IMR-90 (cell line): Measurements from ENCODE around the gene ITGAE.

Experiments
- BHLHE40 ChIP-seq: fragments of 150-350 bp; IDR thresholded peaks from 2 replicates; pipeline ENCODE4 v1.6.1; 2016; ENCODE audit warnings: mild to moderate bottlenecking, low read depth, low read length
- CEBPB ChIP-seq: IDR thresholded peaks from 2 replicates; pipeline ENCODE4 v1.6.1; 2012; ENCODE audit warnings: low read depth, low read length, improper control_type of control experiment
- CHD1 ChIP-seq: IDR thresholded peaks from 2 replicates; pipeline ENCODE4 v1.6.1; 2012; ENCODE audit warnings: low read depth, low read length, improper control_type of control experiment
- CTCF ChIP-seq: conservative IDR thresholded peaks from 2 replicates; pipeline ENCODE4 v1.5.1; 2012; ENCODE audit warnings: mild to moderate bottlenecking, low read depth, low read length, improper control_type of control experiment
- ELK1 ChIP-seq: fragments of 150-350 bp; IDR thresholded peaks from 2 replicates; pipeline ENCODE4 v1.6.1; 2016; ENCODE audit warnings: low read depth, mild to moderate bottlenecking, low read length, moderate library complexity, borderline replicate concordance
- MAFK ChIP-seq: IDR thresholded peaks from 2 replicates; pipeline ENCODE4 v1.6.1; 2012; ENCODE audit warnings: low read depth, low read length, improper control_type of control experiment
- MAZ ChIP-seq: IDR thresholded peaks from 2 replicates; pipeline ENCODE4 v1.6.1; 2012; ENCODE audit warnings: low read depth, mild to moderate bottlenecking, low read length, improper control_type of control experiment, moderate library complexity, borderline replicate concordance
- MXI1 ChIP-seq: IDR thresholded peaks from 2 replicates; pipeline ENCODE4 v1.6.1; 2012; ENCODE audit warnings: low read depth, mild to moderate bottlenecking, low read length, moderate library complexity, borderline replicate concordance
- POLR2A ChIP-seq: IDR thresholded peaks from 2 replicates; pipeline ENCODE4 v1.6.1; 2012; ENCODE audit warnings: mild to moderate bottlenecking, low read depth, low read length
- RAD21 ChIP-seq: IDR thresholded peaks from 2 replicates; pipeline ENCODE4 v1.6.1; 2012; ENCODE audit warnings: low read length, improper control_type of control experiment
- RCOR1 ChIP-seq: IDR thresholded peaks from 2 replicates; pipeline ENCODE4 v1.6.1; 2012; ENCODE audit warnings: mild to moderate bottlenecking, low read length, improper control_type of control experiment; ENCODE audit not compliant: insufficient replicate concordance
- RFX5 ChIP-seq: IDR thresholded peaks from 2 replicates; pipeline ENCODE4 v1.8.0; 2012; ENCODE audit warnings: low read depth, mild to moderate bottlenecking, low read length, moderate library complexity
- SMC3 ChIP-seq: fragments of 150-350 bp; IDR thresholded peaks from 2 replicates; pipeline ENCODE4 v1.6.1; 2016; ENCODE audit warnings: low read depth, mild to moderate bottlenecking, antibody characterized with exemption, low read length, moderate library complexity
- USF2 ChIP-seq: fragments of 150-350 bp; IDR thresholded peaks from 2 replicates; pipeline ENCODE4 v1.6.1; 2017; ENCODE audit warnings: mild to moderate bottlenecking, antibody characterized with exemption, low read length, low read depth

GRCh38 chr17:3773966-3774365, 27.0 kb downstream of the ITGAE start:
- TF ChIP-seq CTCF (no peak), POLR2A (no peak), RAD21 (no peak), MXI1 (no peak), MAFK (no peak), CHD1 (no peak), BHLHE40 (no peak), ELK1 (no peak), MAZ (no peak), USF2 (no peak), CEBPB (no peak), RFX5 (no peak), SMC3 (no peak), RCOR1 (no peak)
